Coronary artery (tissue), 2 donors: Measurements from ENCODE around the gene BCL10.

Experiments used
- DNase-seq: peaks from one replicate; pipeline ENCODE4 v3.0.0-alpha.2; 2017; ENCODE audit warnings: low spot score
- H3K27ac ChIP-seq, 2 donors: fragments of 200-600 bp; sonication (generic); one replicate each; pipeline ENCODE4 v1.5.1; 2016 to 2019
- H3K4me3 ChIP-seq: fragments of 200-600 bp; sonication (generic); 2 replicates; pipeline ENCODE4 v1.5.1; 2016; ENCODE audit warnings: mild to moderate bottlenecking, moderate library complexity
- TF ChIP-seq, protein P1 (sequence below): fragments of 200-600 bp; sonication (generic); IDR thresholded peaks from one replicate; pipeline ENCODE4 v1.5.1; 2019; ENCODE audit warnings: antibody characterized with exemption

The BCL10 gene

GRCh38 chr1:85276215-85276977 lies at the start of gene BCL10:
BCL10 (minus strand) TSS chr1:85276632; CDS start chr1:85276352, 280 bp downstream.
- DNase-seq: peak; percentile 100
- TF ChIP-seq, protein P1, sequence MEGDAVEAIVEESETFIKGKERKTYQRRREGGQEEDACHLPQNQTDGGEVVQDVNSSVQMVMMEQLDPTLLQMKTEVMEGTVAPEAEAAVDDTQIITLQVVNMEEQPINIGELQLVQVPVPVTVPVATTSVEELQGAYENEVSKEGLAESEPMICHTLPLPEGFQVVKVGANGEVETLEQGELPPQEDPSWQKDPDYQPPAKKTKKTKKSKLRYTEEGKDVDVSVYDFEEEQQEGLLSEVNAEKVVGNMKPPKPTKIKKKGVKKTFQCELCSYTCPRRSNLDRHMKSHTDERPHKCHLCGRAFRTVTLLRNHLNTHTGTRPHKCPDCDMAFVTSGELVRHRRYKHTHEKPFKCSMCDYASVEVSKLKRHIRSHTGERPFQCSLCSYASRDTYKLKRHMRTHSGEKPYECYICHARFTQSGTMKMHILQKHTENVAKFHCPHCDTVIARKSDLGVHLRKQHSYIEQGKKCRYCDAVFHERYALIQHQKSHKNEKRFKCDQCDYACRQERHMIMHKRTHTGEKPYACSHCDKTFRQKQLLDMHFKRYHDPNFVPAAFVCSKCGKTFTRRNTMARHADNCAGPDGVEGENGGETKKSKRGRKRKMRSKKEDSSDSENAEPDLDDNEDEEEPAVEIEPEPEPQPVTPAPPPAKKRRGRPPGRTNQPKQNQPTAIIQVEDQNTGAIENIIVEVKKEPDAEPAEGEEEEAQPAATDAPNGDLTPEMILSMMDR: no peak
- peak within 1 kb of the TSS; percentile 83 for H3K4me3 ChIP-seq
- peak within 1 kb of the TSS; percentile 93 to 96 for H3K27ac ChIP-seq

GRCh38 chr1:85325920-85326319 lies 49.5 kb upstream of the BCL10 start:
- H3K27ac ChIP-seq: no peak overlapping the region
- H3K4me3 ChIP-seq: no peak overlapping the region
- DNase-seq: no peak
- TF ChIP-seq, protein P1: no peak

- Histone ChIP-seq H3K27ac (no peak overlapping the region), H3K4me3 (no peak overlapping the region)
- TF ChIP-seq, protein P1: no peak
- no peak for DNase-seq
These were observed 47.3 kb upstream of the BCL10 start for GRCh38 chr1:85323770-85324169.

GRCh38 chr1:85322655-85323054 lies 46.2 kb upstream of the BCL10 start:
- H3K4me3 ChIP-seq: no peak overlapping the region
- DNase-seq: no peak

GRCh38 chr1:85321237-85321964 lies 45.0 kb upstream of the BCL10 start:
- TF ChIP-seq, protein P1: no peak
- Histone ChIP-seq H3K27ac (no peak overlapping the region), H3K4me3 (no peak overlapping the region)
- no peak for DNase-seq

More at GRCh38 chr1:85322655-85323054, 46.2 kb upstream of the BCL10 start:
- TF ChIP-seq, protein P1: no peak
- no peak overlapping the region for H3K27ac ChIP-seq

- TF ChIP-seq, protein P1: no peak
- no peak for DNase-seq
- Histone ChIP-seq H3K27ac (peak overlapping the region in 1 of 2 donors; percentile 38), H3K4me3 (no peak overlapping the region)
These were observed 44.1 kb upstream of the BCL10 start for GRCh38 chr1:85320371-85321131.
